ENCODE results near the gene PODXL2.
A peak's percentile ranks its signal among the peaks of the same experiment; 100 is the strongest.
"Not testable (repeated sequence)": the region's sequence is repeated elsewhere in the genome, so short reads cannot be mapped to it uniquely, and the experiment has no call there.

Gene PODXL2

GRCh38 chr3:127692501-127693335 is 63.7 kb downstream of the PODXL2 start:
- no peak for DNase-seq

GRCh38 chr3:127693336-127693843 is 64.4 kb downstream of the PODXL2 start:
- DNase-seq, result no peak

GRCh38 chr3:127694467-127695215 is 65.7 kb downstream of the PODXL2 start:
- peak; percentile 46 for DNase-seq

GRCh38 chr3:127697551-127698240 is 68.7 kb downstream of the PODXL2 start:
- DNase-seq, result peak; percentile 40

- no peak for DNase-seq
Observed at GRCh38 chr3:127698286-127698685, 69.3 kb downstream of the PODXL2 start.

GRCh38 chr3:127698691-127699415 is 69.9 kb downstream of the PODXL2 start:
- no peak for DNase-seq

- DNase-seq, result no peak
Observed at GRCh38 chr3:127699416-127700300, 70.7 kb downstream of the PODXL2 start.

- no peak for DNase-seq
Observed at GRCh38 chr3:127700406-127700805, 71.4 kb downstream of the PODXL2 start.

GRCh38 chr3:127701280-127701911 is 72.4 kb downstream of the PODXL2 start:
- DNase-seq, result no peak

- no peak for DNase-seq
Observed at GRCh38 chr3:127702151-127702578, 73.2 kb downstream of the PODXL2 start.

- not testable (repeated sequence) for DNase-seq
Observed at GRCh38 chr3:127704840-127705239, 75.9 kb downstream of the PODXL2 start.

- no peak for DNase-seq
Observed at GRCh38 chr3:127706312-127706711, 77.3 kb downstream of the PODXL2 start.

GRCh38 chr3:127706785-127707351 is 77.9 kb downstream of the PODXL2 start:
- no peak for DNase-seq

GRCh38 chr3:127707851-127708411 is 78.9 kb downstream of the PODXL2 start:
- DNase-seq, result no peak

GRCh38 chr3:127708837-127709236 is 79.9 kb downstream of the PODXL2 start:
- DNase-seq, result no peak

- no peak for DNase-seq
Observed at GRCh38 chr3:127709320-127710060, 80.5 kb downstream of the PODXL2 start.

- DNase-seq, result no peak
Observed at GRCh38 chr3:127710155-127710941, 81.4 kb downstream of the PODXL2 start.

- no peak for DNase-seq
Observed at GRCh38 chr3:127711021-127711695, 82.2 kb downstream of the PODXL2 start.
